DND-41 (cell line): ENCODE results near the gene CARM1.

Source experiments
- ATAC-seq: fragments of 200-7000 bp; cut with Tn5 transposase; 3 replicates; pipeline ENCODE4 v1.9.1; 2021; ENCODE audit warnings: low read depth; ENCODE audit not compliant: insufficient read depth
- DNase-seq: peaks from one replicate; pipeline ENCODE4 v3.0.0-alpha.2; 2020
- H2AFZ ChIP-seq: 2 replicates; pipeline ENCODE4 v1.6.0; 2012; ENCODE audit warnings: low read depth, low read length
- H3K27ac ChIP-seq: 2 replicates; pipeline ENCODE4 v1.5.1; 2012; ENCODE audit warnings: low read length, inconsistent platforms
- H3K27me3 ChIP-seq: fragments of 200-600 bp; sonication (generic); 2 replicates; pipeline ENCODE4 v1.6.0; 2012; ENCODE audit warnings: low read length, mild to moderate bottlenecking, inconsistent platforms; ENCODE audit not compliant: insufficient read depth, poor library complexity
- H3K36me3 ChIP-seq: 2 replicates; pipeline ENCODE4 v1.5.1; 2012; ENCODE audit warnings: low read length, inconsistent platforms; ENCODE audit not compliant: insufficient read depth
- H3K4me1 ChIP-seq: 2 replicates; pipeline ENCODE4 v1.5.1; 2012; ENCODE audit warnings: mild to moderate bottlenecking, low read length; ENCODE audit not compliant: insufficient read depth
- H3K4me2 ChIP-seq: 2 replicates; pipeline ENCODE4 v1.6.0; 2012; ENCODE audit warnings: mild to moderate bottlenecking, moderate library complexity, low read length, inconsistent platforms; ENCODE audit not compliant: insufficient read depth
- H3K4me3 ChIP-seq, 2 experiments: fragments of 200-600 bp in 1 of 2; shearing (Covaris generic) in 1 of 2; 2 replicates each; pipeline ENCODE4 v1.5.1; 2012 to 2016; ENCODE audit warnings: inconsistent platforms in 2 of 2, low read length in 2 of 2, mild to moderate bottlenecking in 2 of 2, low read depth in 1 of 2, moderate library complexity in 1 of 2
- H3K79me2 ChIP-seq: 2 replicates; pipeline ENCODE4 v1.6.0; 2012; ENCODE audit warnings: low read length, inconsistent platforms; ENCODE audit not compliant: insufficient read depth
- H3K9ac ChIP-seq: 2 replicates; pipeline ENCODE4 v1.6.0; 2012; ENCODE audit warnings: low read depth, mild to moderate bottlenecking, inconsistent platforms, low read length, moderate library complexity
- H3K9me3 ChIP-seq: 2 replicates; pipeline ENCODE4 v1.5.1; 2012; ENCODE audit warnings: low read length, moderate library complexity, mild to moderate bottlenecking, inconsistent platforms; ENCODE audit not compliant: insufficient read depth, severe bottlenecking
- H4K20me1 ChIP-seq: 2 replicates; pipeline ENCODE4 v1.6.0; 2012; ENCODE audit warnings: low read length; ENCODE audit not compliant: insufficient read depth
- EZH2 ChIP-seq: IDR thresholded peaks from 3 replicates; pipeline ENCODE4 v1.6.1; 2012; ENCODE audit warnings: borderline replicate concordance, low read depth, mild to moderate bottlenecking, moderate library complexity, low read length, inconsistent platforms; ENCODE audit not compliant: severe bottlenecking
- TF ChIP-seq, protein P1 (sequence below): IDR thresholded peaks from 2 replicates; pipeline ENCODE4 v1.5.1; 2012; ENCODE audit warnings: borderline replicate concordance, low read length, moderate library complexity, mild to moderate bottlenecking; ENCODE audit not compliant: poor library complexity, severe bottlenecking; ENCODE audit errors: extremely low read depth

Gene CARM1

GRCh38 chr19:10870955-10871603 lies at the start of gene CARM1:
CARM1 (plus strand) TSS chr19:10871553; CDS start chr19:10871703, 150 bp downstream.
- Histone ChIP-seq H3K4me2 (peak within 1 kb of the TSS; percentile 97), H4K20me1 (peaks cover 16% of the 10 kb centered on the region), H3K4me3 (peak within 1 kb of the TSS; percentile 96 to 98), H3K79me2 (peaks cover 43% of the 10 kb centered on the region), H3K9me3 (no peaks in the 10 kb centered on the region), H3K36me3 (no peaks in the 10 kb centered on the region; the same call in 1 of the 2 replicates), H3K27me3 (no peaks in the 10 kb centered on the region), H3K9ac (peak within 1 kb of the TSS; percentile 94), H3K4me1 (peaks cover 23% of the 10 kb centered on the region), H3K27ac (peak within 1 kb of the TSS; percentile 77), H2AFZ (peak within 1 kb of the TSS; percentile 80)
- TF ChIP-seq EZH2: no peak
- TF ChIP-seq, protein P1, sequence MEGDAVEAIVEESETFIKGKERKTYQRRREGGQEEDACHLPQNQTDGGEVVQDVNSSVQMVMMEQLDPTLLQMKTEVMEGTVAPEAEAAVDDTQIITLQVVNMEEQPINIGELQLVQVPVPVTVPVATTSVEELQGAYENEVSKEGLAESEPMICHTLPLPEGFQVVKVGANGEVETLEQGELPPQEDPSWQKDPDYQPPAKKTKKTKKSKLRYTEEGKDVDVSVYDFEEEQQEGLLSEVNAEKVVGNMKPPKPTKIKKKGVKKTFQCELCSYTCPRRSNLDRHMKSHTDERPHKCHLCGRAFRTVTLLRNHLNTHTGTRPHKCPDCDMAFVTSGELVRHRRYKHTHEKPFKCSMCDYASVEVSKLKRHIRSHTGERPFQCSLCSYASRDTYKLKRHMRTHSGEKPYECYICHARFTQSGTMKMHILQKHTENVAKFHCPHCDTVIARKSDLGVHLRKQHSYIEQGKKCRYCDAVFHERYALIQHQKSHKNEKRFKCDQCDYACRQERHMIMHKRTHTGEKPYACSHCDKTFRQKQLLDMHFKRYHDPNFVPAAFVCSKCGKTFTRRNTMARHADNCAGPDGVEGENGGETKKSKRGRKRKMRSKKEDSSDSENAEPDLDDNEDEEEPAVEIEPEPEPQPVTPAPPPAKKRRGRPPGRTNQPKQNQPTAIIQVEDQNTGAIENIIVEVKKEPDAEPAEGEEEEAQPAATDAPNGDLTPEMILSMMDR: peak; percentile 84
- DNase-seq (peak; percentile 99), ATAC-seq (peak; percentile 82)

- Histone ChIP-seq H3K4me2 (no peak overlapping the region), H3K27me3 (no peaks in the 10 kb centered on the region), H3K4me3 (no peak overlapping the region), H3K79me2 (no peaks in the 10 kb centered on the region), H3K27ac (no peak overlapping the region), H3K4me1 (no peaks in the 10 kb centered on the region), H3K9me3 (no peaks in the 10 kb centered on the region), H4K20me1 (no peaks in the 10 kb centered on the region), H3K36me3 (peaks cover 79% of the 10 kb centered on the region), H3K9ac (no peak overlapping the region), H2AFZ (no peak overlapping the region)
- no peak for DNase-seq
- ATAC-seq: no peak
- TF ChIP-seq EZH2: no peak
- TF ChIP-seq, protein P1: no peak
Observed at GRCh38 chr19:10823690-10824089, 47.7 kb upstream of the CARM1 start.

DNA sequence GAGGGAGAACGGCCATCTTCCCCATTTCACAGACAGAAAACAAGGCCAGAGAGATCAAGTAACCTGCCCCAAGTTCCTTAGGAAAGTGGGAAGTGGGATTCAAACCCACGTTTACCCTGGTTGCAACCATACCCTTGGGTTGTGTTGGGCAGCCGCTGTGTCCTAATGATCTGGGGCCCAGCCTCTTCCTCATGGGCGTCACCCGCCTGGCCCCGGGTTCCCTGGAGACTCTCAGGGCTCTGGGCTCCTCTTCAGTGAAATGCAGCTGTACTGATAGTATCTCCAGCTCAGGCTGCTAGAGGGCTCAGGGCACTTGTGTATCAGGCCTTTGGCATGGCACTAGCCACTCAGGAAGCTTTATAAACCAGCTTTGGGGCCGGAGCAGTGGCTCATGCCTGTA lies 45.1 kb upstream of the CARM1 start:
- H3K4me1 ChIP-seq: no peaks in the 10 kb centered on the region
- peaks cover 11% of the 10 kb centered on the region; the same call in 1 of the 2 replicates for H4K20me1 ChIP-seq
- H3K27ac ChIP-seq: no peak overlapping the region
- H3K9ac ChIP-seq: no peak overlapping the region
- H3K27me3 ChIP-seq: no peaks in the 10 kb centered on the region
- H2AFZ ChIP-seq: no peak overlapping the region
- no peaks in the 10 kb centered on the region for H3K79me2 ChIP-seq
- ATAC-seq (no peak), DNase-seq (no peak)
- H3K9me3 ChIP-seq: no peaks in the 10 kb centered on the region
- H3K4me2 ChIP-seq: no peak overlapping the region
- no peak overlapping the region for H3K4me3 ChIP-seq
- TF ChIP-seq EZH2: no peak
- H3K36me3 ChIP-seq: peaks cover 78% of the 10 kb centered on the region

DNA sequence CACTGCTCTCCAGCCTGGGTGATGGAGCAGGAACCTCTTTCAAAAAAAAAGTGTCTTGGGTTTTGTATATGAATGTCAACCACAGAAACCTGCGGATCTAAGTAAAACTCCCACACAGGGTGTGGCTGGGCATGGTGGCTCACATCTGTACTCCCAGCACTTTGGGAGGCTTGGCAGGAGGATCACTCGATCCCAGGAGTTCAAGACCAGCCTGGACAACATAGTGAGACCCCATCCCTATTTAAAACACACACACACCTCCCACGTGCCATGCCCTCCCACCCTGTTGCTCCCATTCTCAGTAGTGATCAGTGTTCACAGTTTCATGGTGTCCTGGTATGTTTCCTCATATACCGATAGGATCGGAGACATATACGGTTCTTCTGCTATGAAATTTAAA lies 44.5 kb upstream of the CARM1 start:
- Histone ChIP-seq H3K4me1 (no peaks in the 10 kb centered on the region), H3K9me3 (no peaks in the 10 kb centered on the region), H3K27ac (no peak overlapping the region), H3K4me3 (no peak overlapping the region), H3K4me2 (no peak overlapping the region), H4K20me1 (peaks cover 11% of the 10 kb centered on the region; the same call in 1 of the 2 replicates), H3K79me2 (no peaks in the 10 kb centered on the region), H2AFZ (no peak overlapping the region), H3K36me3 (peaks cover 78% of the 10 kb centered on the region), H3K9ac (no peak overlapping the region), H3K27me3 (no peaks in the 10 kb centered on the region)
- ATAC-seq (no peak), DNase-seq (no peak)
- TF ChIP-seq EZH2: no peak
- TF ChIP-seq, protein P1: no peak
